H9 (cell line): ENCODE data around the gene ASTN2. TPM values are rescaled to one million over a fixed set of nuclear protein-coding genes. Genes with fewer than 3 reads are reported as not detected.
"Not testable (repeated sequence)": the region's sequence is repeated elsewhere in the genome, so short reads cannot be mapped to it uniquely, and the experiment has no call there.

ENCODE experiments used
- DNase-seq: peaks from one replicate; pipeline ENCODE4 v3.0.0-alpha.2; 2017
- H2AFZ ChIP-seq: one replicate; pipeline ENCODE4 v1.6.1; 2013; ENCODE audit warnings: mild to moderate bottlenecking, low read length, control low read depth, moderate library complexity
- H2AK5ac ChIP-seq: 2 replicates; pipeline ENCODE4 v1.6.1; 2013; ENCODE audit warnings: low read length, control low read depth, mixed read lengths; ENCODE audit not compliant: insufficient read length
- H2BK120ac ChIP-seq: one replicate; pipeline ENCODE4 v1.6.1; 2013; ENCODE audit warnings: low read depth, mild to moderate bottlenecking, low read length, control low read depth, inconsistent platforms; ENCODE audit not compliant: poor library complexity, severe bottlenecking
- H2BK12ac ChIP-seq: 2 replicates; pipeline ENCODE4 v1.6.1; 2013; ENCODE audit warnings: low read length, control low read depth, mixed read lengths, low read depth; ENCODE audit not compliant: insufficient read length
- H2BK15ac ChIP-seq: 2 replicates; pipeline ENCODE4 v1.6.1; 2013; ENCODE audit warnings: low read depth, low read length, control low read depth
- H2BK20ac ChIP-seq: one replicate; pipeline ENCODE4 v1.6.1; 2013; ENCODE audit warnings: low read depth, mild to moderate bottlenecking, low read length, control low read depth, inconsistent platforms; ENCODE audit not compliant: poor library complexity, severe bottlenecking
- H2BK5ac ChIP-seq: 2 replicates; pipeline ENCODE4 v1.6.1; 2013; ENCODE audit warnings: low read length, control low read depth, mixed read lengths; ENCODE audit not compliant: insufficient read length
- H3K14ac ChIP-seq: 2 replicates; pipeline ENCODE4 v1.6.1; 2013; ENCODE audit warnings: low read length, control low read depth; ENCODE audit not compliant: insufficient read depth
- H3K18ac ChIP-seq: 2 replicates; pipeline ENCODE4 v1.6.1; 2013; ENCODE audit warnings: low read depth, mild to moderate bottlenecking, mixed read lengths, low read length, control low read depth; ENCODE audit not compliant: insufficient read length
- H3K23ac ChIP-seq: 2 replicates; pipeline ENCODE4 v1.6.1; 2013; ENCODE audit warnings: low read length, control low read depth, mixed read lengths, low read depth; ENCODE audit not compliant: insufficient read length
- H3K23me2 ChIP-seq: 2 replicates; pipeline ENCODE4 v1.6.1; 2013; ENCODE audit warnings: low read depth, mild to moderate bottlenecking, mixed read lengths, low read length, control low read depth; ENCODE audit not compliant: insufficient read length, poor library complexity, severe bottlenecking
- H3K27ac ChIP-seq: 2 replicates; pipeline ENCODE4 v1.5.1; 2013; ENCODE audit warnings: low read length, control low read depth, mixed read lengths, low read depth; ENCODE audit not compliant: insufficient read length
- H3K27me3 ChIP-seq: 2 replicates; pipeline ENCODE4 v1.6.1; 2013; ENCODE audit warnings: low read length, control low read depth, inconsistent platforms; ENCODE audit not compliant: insufficient read depth
- H3K4ac ChIP-seq: 2 replicates; pipeline ENCODE4 v1.6.1; 2013; ENCODE audit warnings: low read depth, mild to moderate bottlenecking, control low read depth, inconsistent platforms, low read length, moderate library complexity
- H3K4me1 ChIP-seq: 2 replicates; pipeline ENCODE4 v1.6.1; 2013; ENCODE audit warnings: low read length, control low read depth, inconsistent platforms; ENCODE audit not compliant: insufficient read depth
- H3K4me2 ChIP-seq: 2 replicates; pipeline ENCODE4 v1.6.1; 2013; ENCODE audit warnings: low read length, control low read depth, mixed read lengths; ENCODE audit not compliant: insufficient read length, insufficient read depth
- H3K56ac ChIP-seq: 2 replicates; pipeline ENCODE4 v1.6.1; 2013; ENCODE audit warnings: low read depth, mild to moderate bottlenecking, mixed read lengths, low read length, control low read depth; ENCODE audit not compliant: insufficient read length
- H3K79me1 ChIP-seq: 2 replicates; pipeline ENCODE4 v1.6.1; 2013; ENCODE audit warnings: low read depth, mild to moderate bottlenecking, moderate library complexity, low read length, control low read depth, inconsistent platforms; ENCODE audit not compliant: insufficient read depth, poor library complexity, severe bottlenecking
- H3K79me2 ChIP-seq: 2 replicates; pipeline ENCODE4 v1.6.1; 2013; ENCODE audit warnings: low read length, control low read depth, inconsistent platforms; ENCODE audit not compliant: insufficient read depth
- H3K9ac ChIP-seq: 2 replicates; pipeline ENCODE4 v1.6.1; 2013; ENCODE audit warnings: low read length, control low read depth, mixed read lengths; ENCODE audit not compliant: insufficient read length; ENCODE audit errors: extremely low read depth
- H3K9me3 ChIP-seq: one replicate; pipeline ENCODE4 v1.6.1; 2013; ENCODE audit warnings: low read depth, low read length, inconsistent platforms; ENCODE audit not compliant: control insufficient read depth
- H3T11ph ChIP-seq: one replicate; pipeline ENCODE4 v1.6.1; 2013; ENCODE audit warnings: mild to moderate bottlenecking, low read length, control low read depth, inconsistent platforms
- H4K20me1 ChIP-seq: one replicate; pipeline ENCODE4 v1.6.1; 2013; ENCODE audit not compliant: control insufficient read depth, insufficient read length, insufficient read depth
- H4K5ac ChIP-seq: 2 replicates; pipeline ENCODE4 v1.6.1; 2013; ENCODE audit warnings: low read depth, mild to moderate bottlenecking, mixed read lengths, low read length, control low read depth; ENCODE audit not compliant: insufficient read length
- H4K8ac ChIP-seq: replicated peaks from 2 replicates; pipeline ENCODE4 v1.6.1; 2013; ENCODE audit warnings: low read length, control low read depth, mixed read lengths, low read depth; ENCODE audit not compliant: insufficient read length
- H4K91ac ChIP-seq: 2 replicates; pipeline ENCODE4 v1.6.1; 2013; ENCODE audit warnings: low read depth, mild to moderate bottlenecking, moderate library complexity, mixed read lengths, low read length, control low read depth; ENCODE audit not compliant: insufficient read length
- H3K27ac Mint-ChIP-seq, 3 experiments: 2 replicates in 2 of 3; 3 replicates in 1 of 3; pipeline ENCODE4 v1.8.0; 2020 to 2021; ENCODE audit warnings: mixed read lengths in 3 of 3, mild to moderate bottlenecking in 1 of 3, moderate library complexity in 1 of 3
- H3K27me3 Mint-ChIP-seq: 2 replicates; pipeline ENCODE4 v1.8.0; 2021; ENCODE audit warnings: low read depth, mild to moderate bottlenecking, moderate library complexity, mixed read lengths
- H3K36me3 Mint-ChIP-seq, 3 experiments: 2 replicates in 2 of 3; 3 replicates in 1 of 3; pipeline ENCODE4 v1.8.0; 2020 to 2021; ENCODE audit warnings: low read depth in 3 of 3, mixed read lengths in 3 of 3; ENCODE audit not compliant: insufficient read depth in 1 of 3
- H3K4me1 Mint-ChIP-seq, 2 experiments: 2 replicates each; pipeline ENCODE4 v1.8.0; 2020; ENCODE audit warnings: mixed read lengths in 2 of 2
- H3K4me3 Mint-ChIP-seq, 2 experiments: 2 replicates in 1 of 2; 3 replicates in 1 of 2; pipeline ENCODE4 v1.8.0; 2020 to 2021; ENCODE audit warnings: mild to moderate bottlenecking in 2 of 2, mixed read lengths in 2 of 2, moderate library complexity in 1 of 2
- H3K9me3 Mint-ChIP-seq, 2 experiments: 2 replicates in 1 of 2; 3 replicates in 1 of 2; pipeline ENCODE4 v1.8.0; 2020; ENCODE audit warnings: mild to moderate bottlenecking in 2 of 2, mixed read lengths in 2 of 2, moderate library complexity in 1 of 2
- CTCF ChIP-seq: fragments of 200-600 bp; sonication (generic); conservative IDR thresholded peaks from 3 replicates; pipeline ENCODE4 v1.8.0; 2021; ENCODE audit warnings: antibody characterized with exemption, mild to moderate bottlenecking
- WGBS: extraction: QIAGEN DNeasy Blood & Tissue Kit; methylation state at CpG from one replicate; pipeline ENCODE4 v1.1.7; 2013; ENCODE audit warnings: missing lambda C conversion rate, low lambda C conversion rate, mixed read lengths; ENCODE audit not compliant: insufficient read length; ENCODE audit errors: extremely low coverage; 5-methylcytosine and 5-hydroxymethylcytosine counted together
- total RNA-seq: library from RNA; stranded (reverse); gene quantifications from 2 replicates; pipeline ENCODE4 v1.2.1, GENCODE V29; 2021

The ASTN2 gene
- total RNA-seq, 1 experiment from 2014 or later, result 9.7 TPM

- Histone ChIP-seq H3K9me3 (no peaks in the 10 kb centered on the region), H3K27ac (peak overlapping the region; percentile 6), H4K20me1 (no peaks in the 10 kb centered on the region), H4K5ac (no peak overlapping the region), H3K4me2 (no peak overlapping the region), H4K91ac (no peak overlapping the region), H4K8ac (no peak overlapping the region), H2BK20ac (no peak overlapping the region), H3K23me2 (no peaks in the 10 kb centered on the region), H2BK120ac (no peak overlapping the region), H2AFZ (no peak overlapping the region), H3K79me1 (no peaks in the 10 kb centered on the region), H3K4ac (no peak overlapping the region), H3K14ac (no peak overlapping the region), H3K4me1 (no peaks in the 10 kb centered on the region; the same call in 1 of the 2 replicates), H2BK5ac (no peak overlapping the region), H2AK5ac (no peak overlapping the region), H2BK15ac (no peak overlapping the region), H3K27me3 (no peaks in the 10 kb centered on the region), H3K79me2 (no peaks in the 10 kb centered on the region), H3K23ac (no peak overlapping the region), H2BK12ac (no peak overlapping the region), H3K9ac (no peak overlapping the region), H3K56ac (no peak overlapping the region), H3K18ac (no peak overlapping the region), H3T11ph (peak overlapping the region; percentile 19)
- peak overlapping the region in 2 of 3 experiments; percentile 48 to 59; a peak in 4 of 7 replicates for H3K27ac Mint-ChIP-seq
- peak overlapping the region in 1 of 2 experiments; percentile 3; a peak in 1 of 5 replicates for H3K4me3 Mint-ChIP-seq
- TF ChIP-seq CTCF, result no peak
- peaks cover 0 to 9% (median 7%) of the 10 kb centered on the region in 3 experiments; a peak in 4 of 7 replicates for H3K36me3 Mint-ChIP-seq
- WGBS, result no CpG with 5 or more reads among the region's 2 CpGs
- peaks cover 5 to 8% of the 10 kb centered on the region in 2 experiments; a peak in 3 of 5 replicates for H3K9me3 Mint-ChIP-seq
- H3K27me3 Mint-ChIP-seq, result no peaks in the 10 kb centered on the region
- no peak for DNase-seq
- H3K4me1 Mint-ChIP-seq, result peaks cover 15 to 18% of the 10 kb centered on the region in 2 experiments
Observed at GRCh38 chr9:116899337-116900006, 515.4 kb downstream of the ASTN2 start.

- H3K79me1 ChIP-seq, H3K18ac ChIP-seq, H3K9me3 ChIP-seq, H3K23me2 ChIP-seq, H2BK20ac ChIP-seq, H3K36me3 Mint-ChIP-seq, H3K9ac ChIP-seq, H2AFZ ChIP-seq, H3T11ph ChIP-seq, H3K79me2 ChIP-seq, DNase-seq, H3K27me3 ChIP-seq, H2BK12ac ChIP-seq, H3K4me1 ChIP-seq, H3K56ac ChIP-seq, H4K8ac ChIP-seq, H3K27ac ChIP-seq, H4K91ac ChIP-seq, H3K9me3 Mint-ChIP-seq, H3K4me3 Mint-ChIP-seq, H2BK120ac ChIP-seq, H3K23ac ChIP-seq, H2AK5ac ChIP-seq, H3K27me3 Mint-ChIP-seq, H3K14ac ChIP-seq, H3K4ac ChIP-seq, H4K20me1 ChIP-seq, H4K5ac ChIP-seq, H2BK15ac ChIP-seq, H2BK5ac ChIP-seq, H3K4me2 ChIP-seq: not testable (repeated sequence)
- Mint-ChIP-seq H3K27ac (peak overlapping the region in 1 of 3 experiments; percentile 4; a peak in 1 of 7 replicates), H3K4me1 (peaks cover 23 to 27% of the 10 kb centered on the region in 2 experiments)
- WGBS, result no CpG with 5 or more reads among the region's 5 CpGs
Observed at GRCh38 chr9:116898131-116898530, 516.7 kb downstream of the ASTN2 start.
